ENCODE results near the gene ATP9B.

Gene ATP9B

GRCh38 chr18:79427368-79428225 lies 358.4 kb downstream of the ATP9B start:
- DNase-seq (ENCODE audit: low spot score): no peak
